KOPT-K1 (cell line): ENCODE results near the gene CHRNG.

ENCODE experiments used
- H3K27ac ChIP-seq: fragments of 200-600 bp; sonication (generic); 2 replicates; pipeline ENCODE4 v1.5.1; 2016; ENCODE audit warnings: antibody characterized with exemption, mild to moderate bottlenecking, low read depth, low read length; ENCODE audit not compliant: poor library complexity, severe bottlenecking
- H3K36me3 ChIP-seq: fragments of 200-600 bp; sonication (generic); 2 replicates; pipeline ENCODE4 v1.5.1; 2017; ENCODE audit warnings: antibody characterized with exemption, mild to moderate bottlenecking, low read length, moderate library complexity; ENCODE audit not compliant: insufficient read depth
- H3K9me3 ChIP-seq: fragments of 200-600 bp; sonication (generic); 2 replicates; pipeline ENCODE4 v1.5.1; 2017; ENCODE audit warnings: antibody characterized with exemption, low read length, mild to moderate bottlenecking; ENCODE audit not compliant: insufficient read depth, poor library complexity, severe bottlenecking

CHRNG gene

DNA sequence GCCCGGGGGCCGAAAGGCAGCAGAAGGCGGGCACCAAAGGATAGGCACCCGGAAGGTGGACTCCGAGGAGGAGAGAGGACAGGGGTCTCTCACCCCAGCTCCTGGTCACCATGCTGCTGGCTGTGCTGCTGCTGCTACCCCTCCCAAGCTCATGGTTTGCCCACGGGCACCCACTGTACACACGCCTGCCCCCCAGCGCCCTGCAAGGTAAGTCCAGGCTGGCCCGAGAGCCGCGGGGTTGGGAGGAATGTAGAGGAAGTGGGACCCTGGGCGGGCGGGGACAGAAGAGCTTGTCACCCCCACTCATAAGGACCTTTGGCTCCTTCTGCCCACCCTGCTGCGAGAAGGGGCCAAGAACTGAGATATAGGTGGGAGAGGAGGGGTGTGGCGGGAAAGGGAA lies 19.0 kb upstream of the CHRNG start:
- Histone ChIP-seq H3K27ac (no peak overlapping the region), H3K36me3 (no peaks in the 10 kb centered on the region), H3K9me3 (no peaks in the 10 kb centered on the region)

GRCh38 chr2:232521098-232521497 lies 18.4 kb upstream of the CHRNG start:
- H3K36me3 ChIP-seq: no peaks in the 10 kb centered on the region
- H3K9me3 ChIP-seq: no peaks in the 10 kb centered on the region
- H3K27ac ChIP-seq: no peak overlapping the region

GRCh38 chr2:232521959-232522622 lies 17.4 kb upstream of the CHRNG start:
- Histone ChIP-seq H3K36me3 (no peaks in the 10 kb centered on the region), H3K9me3 (no peaks in the 10 kb centered on the region), H3K27ac (no peak overlapping the region)

DNA sequence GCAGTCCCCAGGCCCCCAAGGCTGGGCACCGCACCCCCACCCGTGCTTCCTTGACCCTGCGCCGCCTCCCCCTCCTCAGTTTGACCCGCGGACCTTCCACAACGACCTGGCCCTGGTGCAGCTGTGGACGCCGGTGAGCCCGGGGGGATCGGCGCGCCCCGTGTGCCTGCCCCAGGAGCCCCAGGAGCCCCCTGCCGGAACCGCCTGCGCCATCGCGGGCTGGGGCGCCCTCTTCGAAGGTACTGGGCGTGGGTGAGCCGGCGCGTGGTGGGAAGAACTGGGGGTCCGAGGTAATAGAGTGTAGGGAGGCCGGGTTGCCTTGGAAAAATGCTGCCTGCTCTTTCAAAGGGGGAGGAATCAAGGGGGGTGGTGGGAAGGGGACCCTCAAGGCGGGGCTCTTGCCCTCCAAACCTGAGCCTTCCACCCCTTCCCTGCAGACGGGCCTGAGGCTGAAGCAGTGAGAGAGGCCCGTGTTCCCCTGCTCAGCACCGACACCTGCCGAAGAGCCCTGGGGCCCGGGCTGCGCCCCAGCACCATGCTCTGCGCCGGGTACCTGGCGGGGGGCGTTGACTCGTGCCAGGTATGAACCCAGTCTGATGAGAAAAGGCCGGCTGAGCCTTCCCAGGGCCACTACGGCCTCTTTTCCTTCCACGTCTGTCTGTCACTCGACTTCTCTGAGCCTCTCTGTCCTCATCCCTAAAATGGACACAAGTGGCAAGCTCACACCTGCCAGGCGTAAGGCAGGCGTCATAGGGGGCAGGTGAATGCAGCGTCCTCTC lies 16.7 kb upstream of the CHRNG start:
- Histone ChIP-seq H3K36me3 (no peaks in the 10 kb centered on the region), H3K9me3 (no peaks in the 10 kb centered on the region), H3K27ac (no peak overlapping the region)

GRCh38 chr2:232523402-232523681 lies 16.1 kb upstream of the CHRNG start:
- H3K27ac ChIP-seq: no peak overlapping the region
- H3K36me3 ChIP-seq: no peaks in the 10 kb centered on the region
- H3K9me3 ChIP-seq: no peaks in the 10 kb centered on the region

DNA sequence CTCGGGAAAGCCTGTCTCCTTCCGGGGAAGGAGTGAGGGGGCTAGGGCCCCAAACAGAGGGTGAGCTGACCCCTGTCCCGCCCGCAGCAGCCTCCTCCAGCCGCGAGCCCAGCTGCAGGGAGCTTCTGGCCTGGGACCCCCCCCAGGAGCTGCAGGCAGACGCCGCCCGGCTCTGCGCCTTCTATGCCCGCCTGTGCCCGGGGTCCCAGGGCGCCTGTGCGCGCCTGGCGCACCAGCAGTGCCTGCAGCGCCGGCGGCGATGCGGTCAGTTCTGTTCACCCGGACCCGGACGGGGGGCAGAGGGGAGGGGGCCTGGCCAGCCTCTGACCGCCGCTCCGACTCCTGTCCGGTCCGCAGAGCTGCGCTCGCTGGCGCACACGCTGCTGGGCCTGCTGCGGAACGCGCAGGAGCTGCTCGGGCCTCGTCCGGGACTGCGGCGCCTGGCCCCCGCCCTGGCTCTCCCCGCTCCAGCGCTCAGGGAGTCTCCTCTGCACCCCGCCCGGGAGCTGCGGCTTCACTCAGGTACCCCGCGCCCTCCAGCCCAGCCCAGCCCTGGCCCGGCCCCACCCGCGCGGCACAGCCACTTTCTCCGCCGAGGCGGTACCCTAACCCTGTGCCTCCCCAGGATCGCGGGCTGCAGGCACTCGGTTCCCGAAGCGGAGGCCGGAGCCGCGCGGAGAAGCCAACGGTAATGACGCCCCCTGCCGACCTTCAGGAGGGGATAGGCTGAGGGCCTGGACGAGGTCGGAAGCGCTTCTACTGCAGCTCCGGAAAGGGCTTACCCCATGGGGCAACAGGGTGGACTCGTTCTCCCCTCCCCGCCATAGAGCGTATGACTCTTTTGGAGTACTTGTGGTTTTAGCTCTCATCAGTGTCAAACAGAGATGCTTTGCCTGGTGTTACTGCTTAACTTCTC lies 15.6 kb upstream of the CHRNG start:
- Histone ChIP-seq H3K27ac (no peak overlapping the region), H3K9me3 (no peaks in the 10 kb centered on the region), H3K36me3 (no peaks in the 10 kb centered on the region)

DNA sequence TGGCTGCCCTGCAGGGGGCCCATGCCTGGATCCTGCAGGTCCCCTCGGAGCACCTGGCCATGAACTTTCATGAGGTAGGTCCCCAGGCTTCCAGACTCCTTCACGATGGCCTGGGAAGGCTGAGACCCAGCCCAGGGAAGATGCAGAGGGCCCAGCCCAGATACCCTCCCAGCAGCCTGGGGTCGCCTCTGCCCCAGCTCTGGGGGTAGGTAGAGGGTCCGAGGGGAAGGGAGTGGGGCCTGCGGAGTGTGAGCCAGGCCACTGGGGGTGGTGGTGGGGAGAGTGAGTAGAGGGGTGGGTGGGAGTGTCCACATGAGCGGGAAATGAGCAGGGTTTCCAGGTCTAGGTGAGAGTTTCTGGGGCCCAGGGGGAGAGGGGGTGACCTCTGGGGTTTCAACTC lies 14.7 kb upstream of the CHRNG start:
- Histone ChIP-seq H3K36me3 (no peaks in the 10 kb centered on the region), H3K9me3 (no peaks in the 10 kb centered on the region), H3K27ac (no peak overlapping the region)

GRCh38 chr2:232525199-232525598 lies 14.3 kb upstream of the CHRNG start:
- Histone ChIP-seq H3K9me3 (no peaks in the 10 kb centered on the region), H3K27ac (no peak overlapping the region), H3K36me3 (no peaks in the 10 kb centered on the region)

- H3K27ac ChIP-seq: no peak within 1 kb of the TSS
- no peaks in the 10 kb centered on the region for H3K9me3 ChIP-seq
- H3K36me3 ChIP-seq: no peaks in the 10 kb centered on the region
Measured at GRCh38 chr2:232525791-232526371, 13.6 kb upstream of the CHRNG start, which contains the start of gene CHRND. Gene CHRND, plus strand, starts transcription at chr2:232526160. Its CDS starts 56 bp downstream, at chr2:232526216.

DNA sequence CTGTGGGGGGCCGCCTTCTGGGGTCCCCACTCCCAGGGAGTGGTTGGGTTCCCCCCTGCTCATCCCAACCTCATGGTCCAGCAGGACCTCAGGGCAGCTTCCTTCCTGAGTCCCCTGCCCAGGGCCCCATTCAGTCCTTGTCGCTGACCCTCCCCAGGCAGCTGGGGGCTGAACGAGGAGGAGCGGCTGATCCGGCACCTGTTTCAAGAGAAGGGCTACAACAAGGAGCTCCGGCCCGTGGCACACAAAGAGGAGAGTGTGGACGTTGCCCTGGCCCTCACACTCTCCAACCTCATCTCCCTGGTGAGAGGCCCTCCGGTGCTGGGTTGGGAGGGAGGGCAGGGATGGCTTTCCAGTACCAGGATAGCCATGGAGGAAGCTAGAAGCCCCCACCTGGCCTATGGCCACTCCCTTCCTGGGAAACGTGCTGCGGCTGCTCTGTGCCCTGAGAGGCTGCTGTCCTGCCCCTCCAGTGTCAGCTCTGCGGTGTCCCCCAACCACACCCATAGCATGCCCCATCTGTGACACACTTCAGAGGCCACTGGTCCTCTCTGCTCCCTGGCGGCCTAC lies 13.0 kb upstream of the CHRNG start:
- H3K27ac ChIP-seq: no peak overlapping the region
- no peaks in the 10 kb centered on the region for H3K9me3 ChIP-seq
- H3K36me3 ChIP-seq: no peaks in the 10 kb centered on the region

DNA sequence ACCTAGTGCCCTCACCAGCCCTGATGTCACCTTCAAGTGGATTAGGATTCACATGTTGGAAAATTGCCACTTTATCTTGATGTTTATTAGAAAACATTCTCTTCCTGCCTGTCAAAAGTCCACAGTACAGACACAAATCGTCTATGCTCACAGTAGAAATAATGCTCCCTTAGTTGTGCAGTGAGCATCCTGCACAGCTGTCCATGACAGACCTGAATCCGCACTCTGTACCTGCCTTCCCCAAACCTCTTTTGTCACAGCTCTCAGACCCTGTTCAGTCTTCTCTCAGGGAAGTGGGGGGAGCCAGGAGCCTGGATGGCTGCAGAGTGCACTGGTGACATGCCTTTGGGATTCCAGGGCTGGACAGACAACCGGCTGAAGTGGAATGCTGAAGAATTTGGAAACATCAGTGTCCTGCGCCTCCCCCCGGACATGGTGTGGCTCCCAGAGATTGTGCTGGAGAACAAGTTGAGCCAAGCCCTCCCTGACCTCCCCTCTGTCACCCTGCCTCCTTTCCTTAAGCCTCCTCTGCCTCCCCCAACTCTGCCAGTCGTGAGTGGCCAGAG lies 11.5 kb upstream of the CHRNG start:
- no peaks in the 10 kb centered on the region for H3K36me3 ChIP-seq
- H3K9me3 ChIP-seq: no peaks in the 10 kb centered on the region
- no peak overlapping the region for H3K27ac ChIP-seq

- Histone ChIP-seq H3K27ac (no peak overlapping the region), H3K9me3 (no peaks in the 10 kb centered on the region), H3K36me3 (no peaks in the 10 kb centered on the region)
Measured at GRCh38 chr2:232528746-232529460, 10.6 kb upstream of the CHRNG start.

DNA sequence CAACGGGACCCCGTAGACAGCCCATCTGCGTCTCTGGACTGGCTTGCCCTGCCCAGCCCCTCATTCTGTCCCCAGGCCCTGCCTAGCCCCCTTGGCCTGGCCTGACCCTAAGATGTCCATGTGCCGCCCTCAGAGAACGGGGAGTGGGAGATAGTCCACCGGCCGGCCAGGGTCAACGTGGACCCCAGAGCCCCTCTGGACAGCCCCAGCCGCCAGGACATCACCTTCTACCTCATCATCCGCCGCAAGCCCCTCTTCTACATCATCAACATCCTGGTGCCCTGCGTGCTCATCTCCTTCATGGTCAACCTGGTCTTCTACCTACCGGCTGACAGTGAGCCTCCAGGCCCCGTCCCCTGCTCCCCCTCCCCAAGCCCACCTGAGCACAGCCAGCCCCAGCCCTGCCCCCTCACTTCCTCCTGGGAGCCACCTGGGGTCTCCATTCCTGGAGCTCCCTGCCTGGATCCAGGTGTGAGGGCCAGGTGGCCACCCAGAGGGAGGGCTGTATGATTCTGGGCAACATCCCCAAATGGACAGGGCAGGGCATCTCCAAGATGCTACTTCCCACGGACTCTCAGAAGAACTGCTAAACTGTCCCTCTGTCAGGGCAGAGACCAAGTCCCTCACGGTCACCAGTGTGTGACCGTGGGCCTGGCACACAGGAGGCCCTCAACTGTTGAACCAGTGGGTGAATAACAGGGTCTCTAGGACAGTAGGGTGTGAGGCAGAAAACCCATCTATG lies 9.5 kb upstream of the CHRNG start:
- no peaks in the 10 kb centered on the region for H3K9me3 ChIP-seq
- no peaks in the 10 kb centered on the region for H3K36me3 ChIP-seq
- H3K27ac ChIP-seq: no peak overlapping the region
